Measurements from ENCODE around the gene NADK2.

Gene NADK2

GRCh38 chr5:36276864-36277263 is 35.1 kb upstream of the NADK2 start:
- DNase-seq (ENCODE audit: low read depth), result no peak

DNA sequence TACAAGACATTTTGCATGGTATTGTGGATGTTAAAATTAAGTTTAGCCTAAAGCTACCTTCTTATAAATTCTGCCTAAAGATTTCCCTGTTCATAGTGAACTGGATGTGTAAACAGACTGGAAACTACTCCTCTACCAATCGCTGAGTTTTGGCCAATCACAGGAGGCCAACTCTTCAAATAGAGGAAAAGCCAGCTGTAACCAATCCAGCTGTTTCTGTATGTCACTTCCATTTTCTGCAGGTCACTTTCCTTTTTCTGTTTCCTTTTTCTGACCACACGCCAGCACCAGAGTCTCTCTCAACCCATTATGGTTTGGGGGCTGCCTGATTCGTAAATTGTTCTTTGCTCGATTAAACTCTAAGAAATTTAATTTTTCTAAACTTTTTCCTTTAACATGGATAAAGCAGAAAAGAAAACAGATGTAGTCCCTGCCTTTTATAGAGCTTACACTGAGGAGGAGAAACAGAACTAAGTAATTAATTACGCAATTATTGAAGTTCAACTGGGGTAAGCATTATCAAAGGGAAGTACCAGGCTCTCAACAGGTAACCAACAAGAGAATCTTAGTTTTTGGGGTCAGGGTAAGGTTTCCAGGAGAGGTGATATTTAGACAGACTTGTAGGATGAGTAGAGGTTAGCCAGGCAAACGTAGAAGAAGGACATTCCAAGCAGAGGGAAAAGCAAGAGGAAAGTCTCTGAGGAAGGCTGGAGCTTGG is 32.2 kb upstream of the NADK2 start:
- no peak for DNase-seq (ENCODE audit: low read depth)
- TF ChIP-seq, protein P1, sequence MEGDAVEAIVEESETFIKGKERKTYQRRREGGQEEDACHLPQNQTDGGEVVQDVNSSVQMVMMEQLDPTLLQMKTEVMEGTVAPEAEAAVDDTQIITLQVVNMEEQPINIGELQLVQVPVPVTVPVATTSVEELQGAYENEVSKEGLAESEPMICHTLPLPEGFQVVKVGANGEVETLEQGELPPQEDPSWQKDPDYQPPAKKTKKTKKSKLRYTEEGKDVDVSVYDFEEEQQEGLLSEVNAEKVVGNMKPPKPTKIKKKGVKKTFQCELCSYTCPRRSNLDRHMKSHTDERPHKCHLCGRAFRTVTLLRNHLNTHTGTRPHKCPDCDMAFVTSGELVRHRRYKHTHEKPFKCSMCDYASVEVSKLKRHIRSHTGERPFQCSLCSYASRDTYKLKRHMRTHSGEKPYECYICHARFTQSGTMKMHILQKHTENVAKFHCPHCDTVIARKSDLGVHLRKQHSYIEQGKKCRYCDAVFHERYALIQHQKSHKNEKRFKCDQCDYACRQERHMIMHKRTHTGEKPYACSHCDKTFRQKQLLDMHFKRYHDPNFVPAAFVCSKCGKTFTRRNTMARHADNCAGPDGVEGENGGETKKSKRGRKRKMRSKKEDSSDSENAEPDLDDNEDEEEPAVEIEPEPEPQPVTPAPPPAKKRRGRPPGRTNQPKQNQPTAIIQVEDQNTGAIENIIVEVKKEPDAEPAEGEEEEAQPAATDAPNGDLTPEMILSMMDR (IDR thresholded peaks at IDR 0.05; ENCODE audit: insufficient read depth, low read depth, low read length, missing control alignments), result no peak
- H3K4me3 ChIP-seq (ENCODE audit: low read length), result no peak overlapping the region

More at GRCh38 chr5:36276864-36277263, 35.1 kb upstream of the NADK2 start:
- TF ChIP-seq, protein P1 (IDR thresholded peaks at IDR 0.05; ENCODE audit: insufficient read depth, low read depth, low read length, missing control alignments), result no peak
- H3K4me3 ChIP-seq (ENCODE audit: low read length), result no peak overlapping the region

DNA sequence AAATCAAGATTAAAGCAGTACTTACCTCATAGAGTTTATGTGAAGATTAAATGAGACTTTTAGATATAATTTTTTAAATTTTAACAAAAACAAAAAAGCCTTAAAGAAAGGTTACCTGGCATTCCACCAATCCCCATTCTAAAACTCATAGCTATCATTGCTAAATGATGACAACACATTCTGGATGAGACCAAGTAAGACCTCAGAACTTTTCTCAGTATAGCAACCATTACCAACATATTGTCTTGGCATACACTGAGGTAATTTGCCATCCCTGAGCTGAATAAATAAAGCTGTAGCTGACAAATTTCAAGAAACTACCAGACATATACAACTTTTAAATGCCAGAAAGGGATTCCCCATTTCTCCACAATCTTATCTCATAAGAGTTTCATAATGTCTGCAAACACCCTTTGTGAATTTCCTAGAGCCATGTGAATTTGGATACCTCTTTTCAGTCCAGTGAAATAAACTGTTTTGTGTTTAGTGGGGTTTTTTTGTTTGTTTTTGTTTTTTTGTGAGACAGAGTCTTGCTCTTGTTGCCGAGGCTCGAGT is 30.5 kb upstream of the NADK2 start:
- no peak overlapping the region for H3K4me3 ChIP-seq (ENCODE audit: low read length)
- TF ChIP-seq, protein P1 (IDR thresholded peaks at IDR 0.05; ENCODE audit: insufficient read depth, low read depth, low read length, missing control alignments), result no peak
- no peak for DNase-seq (ENCODE audit: low read depth)

GRCh38 chr5:36270876-36271575 is 29.3 kb upstream of the NADK2 start:
- TF ChIP-seq, protein P1 (IDR thresholded peaks at IDR 0.05; ENCODE audit: insufficient read depth, low read depth, low read length, missing control alignments), result no peak
- no peak for DNase-seq (ENCODE audit: low read depth)

DNA sequence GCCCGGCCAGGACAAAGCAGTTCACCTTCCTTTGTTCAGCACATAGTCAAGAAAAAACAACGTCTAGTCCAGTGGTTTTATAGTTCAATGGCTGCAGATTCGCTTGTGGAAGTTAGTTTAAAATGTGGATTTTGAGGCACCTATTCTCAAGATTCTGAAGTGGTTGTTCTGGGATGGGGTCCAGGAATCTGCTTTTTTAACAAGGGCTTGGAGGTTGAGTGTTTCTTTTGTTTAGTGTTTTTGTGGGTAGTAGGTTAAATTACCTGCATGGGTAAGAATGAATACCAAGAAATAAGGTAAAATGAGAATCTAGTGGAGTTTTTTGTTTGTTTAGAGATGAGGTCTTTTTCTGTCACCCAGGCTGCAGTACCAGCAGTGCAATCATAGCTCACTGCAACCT is 28.4 kb upstream of the NADK2 start:
- H3K4me3 ChIP-seq (ENCODE audit: low read length), result no peak overlapping the region
- DNase-seq (ENCODE audit: low read depth), result no peak
- TF ChIP-seq, protein P1 (IDR thresholded peaks at IDR 0.05; ENCODE audit: insufficient read depth, low read depth, low read length, missing control alignments), result no peak

More at GRCh38 chr5:36270876-36271575, 29.3 kb upstream of the NADK2 start:
- no peak overlapping the region for H3K4me3 ChIP-seq (ENCODE audit: low read length)

DNA sequence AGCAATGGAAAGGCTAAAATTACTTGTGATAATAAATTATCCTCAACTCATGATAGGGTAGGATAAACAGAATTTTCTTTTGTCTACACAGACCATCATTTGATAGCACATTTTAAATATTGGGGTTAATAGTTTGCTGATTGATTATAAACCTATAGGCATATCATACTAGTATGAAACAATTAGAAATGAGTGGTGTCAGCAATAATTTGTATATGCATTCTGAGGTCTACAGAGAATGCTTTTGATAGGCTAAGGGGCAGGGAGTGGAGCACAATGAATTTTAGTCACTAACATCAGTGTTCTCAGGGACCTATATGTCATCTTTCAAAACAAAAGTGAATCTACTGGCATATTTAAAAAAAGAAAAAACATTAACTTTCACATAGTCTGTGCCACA is 27.8 kb upstream of the NADK2 start:
- no peak for DNase-seq (ENCODE audit: low read depth)
- TF ChIP-seq, protein P1 (IDR thresholded peaks at IDR 0.05; ENCODE audit: insufficient read depth, low read depth, low read length, missing control alignments), result no peak
- H3K4me3 ChIP-seq (ENCODE audit: low read length), result no peak overlapping the region
